Hepatocyte (in vitro differentiated cells): Measurements from ENCODE around the gene RPS6KA1. TPM values are rescaled to one million over a fixed set of nuclear protein-coding genes. Genes with fewer than 3 reads are reported as not detected.

Source experiments
- DNase-seq: peaks from one replicate; pipeline ENCODE4 v3.0.0-alpha.2; 2016; ENCODE audit warnings: low spot score
- H2AFZ ChIP-seq: fragments of 200-600 bp; sonication (generic); 2 replicates; pipeline ENCODE4 v1.6.0; 2016; ENCODE audit warnings: antibody characterized with exemption, mild to moderate bottlenecking
- H3K27ac ChIP-seq: fragments of 200-600 bp; sonication (generic); 2 replicates; pipeline ENCODE4 v1.5.1; 2016; ENCODE audit warnings: mild to moderate bottlenecking
- H3K27me3 ChIP-seq: fragments of 200-600 bp; sonication (generic); 2 replicates; pipeline ENCODE4 v1.6.1; 2016
- H3K36me3 ChIP-seq: fragments of 200-600 bp; sonication (generic); replicated peaks from 2 replicates; pipeline ENCODE4 v1.5.1; 2016; ENCODE audit warnings: low read depth; ENCODE audit not compliant: insufficient read depth
- H3K4me1 ChIP-seq: fragments of 200-600 bp; sonication (generic); 2 replicates; pipeline ENCODE4 v1.5.1; 2016; ENCODE audit warnings: mild to moderate bottlenecking, moderate library complexity; ENCODE audit not compliant: insufficient read depth
- H3K4me2 ChIP-seq: fragments of 200-600 bp; sonication (generic); 2 replicates; pipeline ENCODE4 v1.6.0; 2016
- H3K4me3 ChIP-seq: fragments of 200-600 bp; sonication (generic); 2 replicates; pipeline ENCODE4 v1.5.1; 2016; ENCODE audit warnings: mild to moderate bottlenecking
- H3K79me2 ChIP-seq: fragments of 200-600 bp; sonication (generic); 2 replicates; pipeline ENCODE4 v1.6.0; 2017; ENCODE audit warnings: mild to moderate bottlenecking
- H3K9me2 ChIP-seq: fragments of 200-600 bp; sonication (generic); replicated peaks from 2 replicates; pipeline ENCODE4 v1.6.0; 2017; ENCODE audit warnings: mild to moderate bottlenecking; ENCODE audit not compliant: insufficient read depth
- H3K9me3 ChIP-seq: fragments of 200-600 bp; sonication (generic); 2 replicates; pipeline ENCODE4 v1.5.1; 2016; ENCODE audit warnings: low read depth, mild to moderate bottlenecking
- H4K20me1 ChIP-seq: fragments of 200-600 bp; sonication (generic); 2 replicates; pipeline ENCODE4 v1.6.0; 2016; ENCODE audit warnings: mild to moderate bottlenecking; ENCODE audit not compliant: insufficient read depth, poor library complexity, severe bottlenecking
- EZH2 ChIP-seq: fragments of 200-600 bp; sonication (generic); IDR thresholded peaks from 2 replicates; pipeline ENCODE4 v1.6.1; 2016; ENCODE audit warnings: antibody characterized with exemption, mild to moderate bottlenecking, borderline replicate concordance
- EZH2phosphoT487 ChIP-seq: fragments of 200-600 bp; sonication (generic); IDR thresholded peaks from one replicate; pipeline ENCODE4 v1.6.1; 2018; ENCODE audit warnings: antibody characterized with exemption, mild to moderate bottlenecking, low read depth, moderate library complexity; ENCODE audit not compliant: unreplicated experiment, severe bottlenecking
- WGBS: methylation state at CpG from one replicate; pipeline ENCODE4 v1.1.6; 2016; ENCODE audit warnings: low lambda C conversion rate; ENCODE audit errors: missing lambda C conversion rate; 5-methylcytosine and 5-hydroxymethylcytosine counted together
- polyA plus RNA-seq: library from polyadenylated mRNA; unstranded; fragments of >200 nt; fragmentation: Nextera tagmentation; extraction: Ambion mirVana; gene quantifications from 2 replicates; pipeline ENCODE4 v1.2.1, GENCODE V29; 2016
- total RNA-seq: library from RNA; depleted of rRNA; stranded (reverse); fragments of >200 nt; gene quantifications from 2 replicates; pipeline ENCODE4 v1.2.3, GENCODE V29; 2014
- TF ChIP-seq, protein P1 (sequence below): fragments of 200-600 bp; sonication (generic); IDR thresholded peaks from 2 replicates; pipeline ENCODE4 v1.5.1; 2016; ENCODE audit warnings: antibody characterized with exemption, mild to moderate bottlenecking; ENCODE audit not compliant: poor library complexity

The RPS6KA1 gene
- total and polyA plus RNA-seq, 2 experiments from 2014 or later = 30.2 to 30.6 TPM

GRCh38 chr1:26574719-26575251, 45.2 kb downstream of the RPS6KA1 start:
- Histone ChIP-seq H3K27ac (no peak overlapping the region), H3K9me2 (no peaks in the 10 kb centered on the region), H3K4me2 (no peak overlapping the region), H3K36me3 (no peaks in the 10 kb centered on the region), H3K4me3 (no peak overlapping the region), H3K27me3 (no peaks in the 10 kb centered on the region), H3K79me2 (no peaks in the 10 kb centered on the region), H4K20me1 (no peaks in the 10 kb centered on the region), H2AFZ (no peak overlapping the region), H3K9me3 (no peaks in the 10 kb centered on the region), H3K4me1 (no peaks in the 10 kb centered on the region)
- DNase-seq = no peak
- WGBS = 93% methylated on average over 6 of the region's 6 CpGs
- TF ChIP-seq EZH2phosphoT487 = no peak
- TF ChIP-seq EZH2 = no peak
- TF ChIP-seq, protein P1, sequence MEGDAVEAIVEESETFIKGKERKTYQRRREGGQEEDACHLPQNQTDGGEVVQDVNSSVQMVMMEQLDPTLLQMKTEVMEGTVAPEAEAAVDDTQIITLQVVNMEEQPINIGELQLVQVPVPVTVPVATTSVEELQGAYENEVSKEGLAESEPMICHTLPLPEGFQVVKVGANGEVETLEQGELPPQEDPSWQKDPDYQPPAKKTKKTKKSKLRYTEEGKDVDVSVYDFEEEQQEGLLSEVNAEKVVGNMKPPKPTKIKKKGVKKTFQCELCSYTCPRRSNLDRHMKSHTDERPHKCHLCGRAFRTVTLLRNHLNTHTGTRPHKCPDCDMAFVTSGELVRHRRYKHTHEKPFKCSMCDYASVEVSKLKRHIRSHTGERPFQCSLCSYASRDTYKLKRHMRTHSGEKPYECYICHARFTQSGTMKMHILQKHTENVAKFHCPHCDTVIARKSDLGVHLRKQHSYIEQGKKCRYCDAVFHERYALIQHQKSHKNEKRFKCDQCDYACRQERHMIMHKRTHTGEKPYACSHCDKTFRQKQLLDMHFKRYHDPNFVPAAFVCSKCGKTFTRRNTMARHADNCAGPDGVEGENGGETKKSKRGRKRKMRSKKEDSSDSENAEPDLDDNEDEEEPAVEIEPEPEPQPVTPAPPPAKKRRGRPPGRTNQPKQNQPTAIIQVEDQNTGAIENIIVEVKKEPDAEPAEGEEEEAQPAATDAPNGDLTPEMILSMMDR = no peak

DNA sequence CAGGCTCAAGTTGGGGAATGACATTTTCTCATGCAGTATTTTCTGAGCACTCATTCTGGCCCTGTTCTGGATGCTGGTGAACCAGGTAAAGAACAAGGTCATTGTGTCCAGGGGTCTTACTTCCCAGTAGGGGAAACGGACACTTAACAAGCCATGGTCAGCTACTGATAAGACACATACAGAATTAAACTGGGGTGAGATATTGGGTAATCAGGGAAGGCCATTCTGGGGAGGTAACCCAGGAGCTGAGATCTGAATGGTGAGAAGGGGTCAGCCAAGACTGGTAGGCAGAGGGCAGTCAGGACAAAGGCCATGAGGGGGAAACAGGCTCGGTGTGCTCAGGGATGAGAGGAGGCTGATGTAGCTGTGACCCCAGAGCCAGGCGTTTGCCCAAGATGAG, 45.8 kb downstream of the RPS6KA1 start:
- DNase-seq = no peak
- 86% methylated on average over 3 of the region's 3 CpGs for WGBS
- Histone ChIP-seq H3K36me3 (no peaks in the 10 kb centered on the region), H4K20me1 (no peaks in the 10 kb centered on the region), H3K27ac (no peak overlapping the region), H2AFZ (no peak overlapping the region), H3K4me1 (no peaks in the 10 kb centered on the region), H3K4me3 (no peak overlapping the region), H3K9me3 (no peaks in the 10 kb centered on the region), H3K79me2 (no peaks in the 10 kb centered on the region), H3K4me2 (no peak overlapping the region), H3K27me3 (no peaks in the 10 kb centered on the region), H3K9me2 (no peaks in the 10 kb centered on the region)
- no peak for TF ChIP-seq EZH2
- TF ChIP-seq EZH2phosphoT487 = no peak
- TF ChIP-seq, protein P1 = no peak

DNA sequence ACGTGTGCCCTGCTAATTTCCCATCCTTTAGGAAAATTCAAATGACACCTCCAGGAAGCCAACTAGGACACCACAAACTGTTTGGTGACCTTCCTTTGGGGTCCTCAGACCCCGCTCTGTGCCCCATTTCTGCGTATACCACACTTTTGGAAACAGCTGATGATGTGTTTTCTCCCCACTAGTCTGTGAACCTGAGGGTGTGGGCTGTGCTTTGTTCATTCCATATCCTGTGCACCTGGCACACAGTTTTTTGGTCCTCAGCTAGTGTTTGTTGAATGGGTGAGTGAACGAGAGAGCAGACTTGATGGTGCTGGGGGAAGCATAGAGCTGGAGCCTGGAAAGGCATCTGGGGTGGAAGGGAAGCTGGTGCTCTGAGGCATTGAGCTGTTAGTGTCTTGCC, 48.6 kb downstream of the RPS6KA1 start:
- H3K27ac ChIP-seq = no peak overlapping the region
- H3K4me1 ChIP-seq = no peaks in the 10 kb centered on the region
- no peaks in the 10 kb centered on the region for H3K36me3 ChIP-seq
- no peak for DNase-seq
- H3K9me3 ChIP-seq = no peaks in the 10 kb centered on the region
- no peaks in the 10 kb centered on the region for H3K79me2 ChIP-seq
- 63% methylated on average over 4 of the region's 4 CpGs for WGBS
- H4K20me1 ChIP-seq = no peaks in the 10 kb centered on the region
- H3K4me3 ChIP-seq = no peak overlapping the region
- no peaks in the 10 kb centered on the region for H3K9me2 ChIP-seq
- no peak overlapping the region for H2AFZ ChIP-seq
- no peak for TF ChIP-seq EZH2
- TF ChIP-seq, protein P1 = no peak
- no peak for TF ChIP-seq EZH2phosphoT487
- no peak overlapping the region for H3K4me2 ChIP-seq
- H3K27me3 ChIP-seq = no peaks in the 10 kb centered on the region

- Histone ChIP-seq H2AFZ (no peak overlapping the region), H3K27ac (no peak overlapping the region), H3K4me3 (no peak overlapping the region), H3K36me3 (no peaks in the 10 kb centered on the region), H3K9me2 (no peaks in the 10 kb centered on the region), H3K79me2 (no peaks in the 10 kb centered on the region), H3K27me3 (no peaks in the 10 kb centered on the region), H3K4me2 (no peak overlapping the region), H4K20me1 (no peaks in the 10 kb centered on the region), H3K4me1 (no peaks in the 10 kb centered on the region), H3K9me3 (no peaks in the 10 kb centered on the region)
- WGBS = 82% methylated on average over 3 of the region's 3 CpGs
- no peak for DNase-seq
- no peak for TF ChIP-seq EZH2
- TF ChIP-seq, protein P1 = no peak
- no peak for TF ChIP-seq EZH2phosphoT487
These were observed 50.1 kb downstream of the RPS6KA1 start for GRCh38 chr1:26579681-26580111.
